Activated CD8-positive, alpha-beta T cell treated with anti-CD3 and anti-CD28 coated beads for 36 hours (primary cell): ENCODE data around the gene CHCHD2. TPM values are rescaled to one million over a fixed set of nuclear protein-coding genes. Genes with fewer than 3 reads are reported as not detected.
A peak's percentile ranks its signal among the peaks of the same experiment; 100 is the strongest.
"Not testable (repeated sequence)": the region's sequence is repeated elsewhere in the genome, so short reads cannot be mapped to it uniquely, and the experiment has no call there.

Experiments used
- ATAC-seq: fragments of 200-7000 bp; cut with Tn5 transposase; one replicate; pipeline ENCODE4 v1.10.0; 2021; ENCODE audit warnings: mild to moderate bottlenecking, moderate library complexity
- CTCF ChIA-PET: fragments of 350-600 bp; sonication (Branson Sonifier 250); formaldehyde crosslinking; loops from one replicate; lab custom pipeline; 2021; ENCODE audit warnings: antibody characterized with exemption; lab: Charles Lee
- POLR2A ChIA-PET: fragments of 350-600 bp; sonication (Branson Sonifier 250); formaldehyde crosslinking; loops from one replicate; lab custom pipeline; 2021; ENCODE audit warnings: antibody characterized with exemption; lab: Charles Lee
- DNase-seq: peaks from one replicate; pipeline ENCODE4 v3.0.0-alpha.2; 2020
- H3K27ac Mint-ChIP-seq: one replicate; pipeline ENCODE4 v1.8.0; 2021; ENCODE audit warnings: mild to moderate bottlenecking, mixed read lengths
- H3K27me3 Mint-ChIP-seq: one replicate; pipeline ENCODE4 v1.8.0; 2021; ENCODE audit warnings: mixed read lengths
- H3K36me3 Mint-ChIP-seq: one replicate; pipeline ENCODE4 v1.8.0; 2021; ENCODE audit warnings: low read depth, mixed read lengths
- H3K4me1 Mint-ChIP-seq: one replicate; pipeline ENCODE4 v1.8.0; 2021; ENCODE audit warnings: low read depth, mixed read lengths
- H3K4me3 Mint-ChIP-seq: one replicate; pipeline ENCODE4 v1.8.0; 2021; ENCODE audit warnings: mild to moderate bottlenecking, moderate library complexity, mixed read lengths
- H3K9me3 Mint-ChIP-seq: one replicate; pipeline ENCODE4 v1.8.0; 2021; ENCODE audit warnings: mixed read lengths
- intact Hi-C: fragments of 100-400 bp; cut with micrococcal nuclease; formaldehyde crosslinking; loops from one replicate; pipeline ENCODE4 v1.10.0; 2022
- total RNA-seq, 2 experiments: library from RNA; stranded (reverse); gene quantifications; one replicate each; pipeline ENCODE4 v1.2.3, GENCODE V29; 2021
- TF ChIP-seq, protein P1 (sequence below): fragments of 200-600 bp; IDR thresholded peaks from one replicate; pipeline ENCODE4 v1.8.0; 2022; ENCODE audit warnings: antibody characterized with exemption, mild to moderate bottlenecking

The CHCHD2 gene
- total RNA-seq, 2 experiments from 2014 or later: 726 to 748 TPM

GRCh38 chr7:56121440-56121839 lies 15.2 kb upstream of the CHCHD2 start:
- Mint-ChIP-seq H3K27me3 (peaks cover 19% of the 10 kb centered on the region), H3K4me3 (no peak overlapping the region), H3K4me1 (no peaks in the 10 kb centered on the region), H3K27ac (no peak overlapping the region), H3K36me3 (no peaks in the 10 kb centered on the region), H3K9me3 (no peaks in the 10 kb centered on the region)
- DNase-seq (no peak), ATAC-seq (no peak)
- POLR2A ChIA-PET: no interaction called here
- TF ChIP-seq, protein P1, sequence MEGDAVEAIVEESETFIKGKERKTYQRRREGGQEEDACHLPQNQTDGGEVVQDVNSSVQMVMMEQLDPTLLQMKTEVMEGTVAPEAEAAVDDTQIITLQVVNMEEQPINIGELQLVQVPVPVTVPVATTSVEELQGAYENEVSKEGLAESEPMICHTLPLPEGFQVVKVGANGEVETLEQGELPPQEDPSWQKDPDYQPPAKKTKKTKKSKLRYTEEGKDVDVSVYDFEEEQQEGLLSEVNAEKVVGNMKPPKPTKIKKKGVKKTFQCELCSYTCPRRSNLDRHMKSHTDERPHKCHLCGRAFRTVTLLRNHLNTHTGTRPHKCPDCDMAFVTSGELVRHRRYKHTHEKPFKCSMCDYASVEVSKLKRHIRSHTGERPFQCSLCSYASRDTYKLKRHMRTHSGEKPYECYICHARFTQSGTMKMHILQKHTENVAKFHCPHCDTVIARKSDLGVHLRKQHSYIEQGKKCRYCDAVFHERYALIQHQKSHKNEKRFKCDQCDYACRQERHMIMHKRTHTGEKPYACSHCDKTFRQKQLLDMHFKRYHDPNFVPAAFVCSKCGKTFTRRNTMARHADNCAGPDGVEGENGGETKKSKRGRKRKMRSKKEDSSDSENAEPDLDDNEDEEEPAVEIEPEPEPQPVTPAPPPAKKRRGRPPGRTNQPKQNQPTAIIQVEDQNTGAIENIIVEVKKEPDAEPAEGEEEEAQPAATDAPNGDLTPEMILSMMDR: no peak
- CTCF ChIA-PET: no interaction called here
- intact Hi-C loops: no loop called here

DNA sequence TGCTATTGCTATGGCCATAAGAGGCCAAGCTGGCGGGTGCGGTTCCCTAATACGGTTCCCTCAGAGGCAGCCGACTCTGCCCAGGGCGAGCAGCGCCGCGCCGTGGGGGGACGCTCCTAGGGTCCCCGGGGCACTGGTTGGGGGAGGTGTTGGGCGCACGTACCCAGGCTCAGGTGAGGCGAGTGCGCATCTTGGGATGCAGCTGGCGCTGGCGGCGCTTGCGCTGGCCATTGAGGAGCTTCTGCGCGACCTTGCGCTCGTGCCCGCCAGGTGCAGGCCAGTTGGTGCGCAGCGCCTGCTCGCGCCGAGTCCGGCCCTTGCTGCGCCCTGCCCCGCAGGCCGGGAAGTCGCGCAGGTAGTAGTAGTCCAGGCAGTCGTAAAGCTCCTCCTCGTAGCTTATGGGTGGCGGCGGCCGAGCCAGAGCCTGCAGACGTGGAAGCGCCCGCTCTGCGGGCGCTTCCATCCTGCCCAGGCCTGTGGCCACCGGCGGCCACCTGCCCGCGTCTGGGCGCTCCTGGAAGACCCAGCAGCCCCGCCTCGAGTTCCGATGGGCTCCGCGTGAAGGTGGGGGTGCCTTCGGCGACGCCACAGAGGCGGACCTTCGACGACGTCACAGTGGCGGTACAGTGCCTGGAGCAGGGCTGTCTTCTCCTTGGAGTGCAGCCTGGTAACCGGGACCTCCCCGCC lies 9.7 kb upstream of the CHCHD2 start, which contains the start of gene NUPR2:
Gene NUPR2, minus strand, starts transcription at position 566 of the 687 bp plus-strand sequence. Its CDS starts 103 bp downstream, at position 463.
- no peak within 1 kb of the TSS for H3K27ac Mint-ChIP-seq
- peak within 1 kb of the TSS; percentile 29 for H3K4me3 Mint-ChIP-seq
- ATAC-seq: no peak
- no peaks in the 10 kb centered on the region for H3K9me3 Mint-ChIP-seq
- ChIA-PET CTCF (no interaction called here), POLR2A (no interaction called here)
- H3K4me1 Mint-ChIP-seq: no peaks in the 10 kb centered on the region
- TF ChIP-seq, protein P1: no peak
- intact Hi-C loops: no loop called here
- H3K36me3 Mint-ChIP-seq: no peaks in the 10 kb centered on the region
- no peak for DNase-seq
- peaks cover 25% of the 10 kb centered on the region for H3K27me3 Mint-ChIP-seq

- H3K4me1 Mint-ChIP-seq: peaks cover 11% of the 10 kb centered on the region
- H3K27ac Mint-ChIP-seq, H3K36me3 Mint-ChIP-seq, CTCF ChIA-PET, H3K9me3 Mint-ChIP-seq, intact Hi-C loops, ATAC-seq, H3K4me3 Mint-ChIP-seq, DNase-seq, POLR2A ChIA-PET: not testable (repeated sequence)
- peaks cover 12% of the 10 kb centered on the region for H3K27me3 Mint-ChIP-seq
These were observed 6.0 kb upstream of the CHCHD2 start for GRCh38 chr7:56112244-56112643.

GRCh38 chr7:56110611-56111010 lies 4.3 kb upstream of the CHCHD2 start:
- Mint-ChIP-seq H3K9me3 (peaks cover 5% of the 10 kb centered on the region), H3K36me3 (peaks cover 15% of the 10 kb centered on the region), H3K4me3 (no peak overlapping the region), H3K27ac (no peak overlapping the region), H3K4me1 (peaks cover 18% of the 10 kb centered on the region), H3K27me3 (peaks cover under 1% of the 10 kb centered on the region)
- ChIA-PET CTCF (no interaction called here), POLR2A (no interaction called here)
- ATAC-seq (peak; percentile 10), DNase-seq (peak; percentile 33)
- intact Hi-C loops: no loop called here
- TF ChIP-seq, protein P1: no peak

GRCh38 chr7:56107954-56108258 lies 1.6 kb upstream of the CHCHD2 start:
- no peaks in the 10 kb centered on the region for H3K27me3 Mint-ChIP-seq
- H3K27ac Mint-ChIP-seq: peak overlapping the region; percentile 99
- intact Hi-C loops: loop anchor here (5.0 kb wide), 1 partner anchor 56 kb away; the partner anchor contains the start of genes CCT6A and PSPH
- H3K9me3 Mint-ChIP-seq: peaks cover 5% of the 10 kb centered on the region
- ChIA-PET CTCF (no interaction called here), POLR2A (no interaction called here)
- peak overlapping the region; percentile 100 for H3K4me3 Mint-ChIP-seq
- ATAC-seq (no peak), DNase-seq (no peak)
- H3K4me1 Mint-ChIP-seq: peaks cover 26% of the 10 kb centered on the region
- TF ChIP-seq, protein P1: no peak
- H3K36me3 Mint-ChIP-seq: peaks cover 36% of the 10 kb centered on the region
